ENCODE results near the gene MYMX.

The MYMX gene

GRCh38 chr6:44264154-44265006, 47.7 kb downstream of the MYMX start:
- DNase-seq (ENCODE audit: low read depth): no peak

- peak; percentile 93 for DNase-seq (ENCODE audit: low read depth)
Observed at GRCh38 chr6:44265007-44265721, 48.4 kb downstream of the MYMX start, which contains the start of gene NFKBIE. Gene NFKBIE (minus strand): TSS chr6:44265551. CDS start chr6:44265346, 205 bp downstream.

- no peak for DNase-seq (ENCODE audit: low read depth)
Observed at GRCh38 chr6:44265722-44266233, 49.1 kb downstream of the MYMX start.

- no peak for DNase-seq (ENCODE audit: low read depth)
Observed at GRCh38 chr6:44266347-44266746, 49.6 kb downstream of the MYMX start.

GRCh38 chr6:44267252-44267651, 50.5 kb downstream of the MYMX start:
- no peak for DNase-seq (ENCODE audit: low read depth)
